Choroid plexus epithelial cell (primary cell): ENCODE results near the gene NARS2.
A peak's percentile ranks its signal among the peaks of the same experiment; 100 is the strongest.

Experiments used
- DNase-seq: peaks from one replicate; pipeline ENCODE4 v3.0.0-alpha.2; 2010; ENCODE audit warnings: low read depth
- H3K4me3 ChIP-seq: 2 replicates; pipeline ENCODE4 v1.5.1; 2011; ENCODE audit warnings: low read depth, mild to moderate bottlenecking, control low read depth, low read length, moderate library complexity
- CTCF ChIP-seq: conservative IDR thresholded peaks from 2 replicates; pipeline ENCODE4 v1.5.1; 2011; ENCODE audit warnings: low read depth, mild to moderate bottlenecking, control low read depth, inconsistent platforms, low read length, moderate library complexity

The NARS2 gene

GRCh38 chr11:78551066-78551465 lies 23.6 kb downstream of the NARS2 start:
- DNase-seq: no peak
- no peak for TF ChIP-seq CTCF

GRCh38 chr11:78549624-78550409 lies 24.8 kb downstream of the NARS2 start:
- no peak for DNase-seq
- no peak overlapping the region for H3K4me3 ChIP-seq
- TF ChIP-seq CTCF: no peak

More at GRCh38 chr11:78551066-78551465, 23.6 kb downstream of the NARS2 start:
- no peak overlapping the region for H3K4me3 ChIP-seq

- TF ChIP-seq CTCF: no peak
- no peak overlapping the region for H3K4me3 ChIP-seq
- no peak for DNase-seq
Observed at GRCh38 chr11:78548911-78549590, 25.6 kb downstream of the NARS2 start.

- DNase-seq: no peak
- no peak for TF ChIP-seq CTCF
- no peak overlapping the region for H3K4me3 ChIP-seq
Observed at GRCh38 chr11:78547931-78548705, 26.5 kb downstream of the NARS2 start.

GRCh38 chr11:78542007-78542406 lies 32.7 kb downstream of the NARS2 start:
- TF ChIP-seq CTCF: no peak
- H3K4me3 ChIP-seq: no peak overlapping the region
- DNase-seq: peak; percentile 49

- DNase-seq: no peak
- no peak overlapping the region for H3K4me3 ChIP-seq
- TF ChIP-seq CTCF: no peak
Observed at GRCh38 chr11:78541537-78541936, 33.1 kb downstream of the NARS2 start.
